Liver (tissue), 9 donors: ENCODE results near the gene THADA. TPM values are rescaled to one million over a fixed set of nuclear protein-coding genes. Genes with fewer than 3 reads are reported as not detected.

Experiments used
- DNase-seq: peaks from one replicate; pipeline ENCODE4 v3.0.0-alpha.2; 2017; ENCODE audit warnings: low spot score
- H3K27ac ChIP-seq, 2 donors: one replicate each; pipeline ENCODE4 v1.7.0; 2013; ENCODE audit warnings: inconsistent platforms in 2 of 2, low read length in 2 of 2, control low read depth in 1 of 2, low read depth in 1 of 2, mild to moderate bottlenecking in 1 of 2
- H3K27me3 ChIP-seq, 4 donors: one replicate each; pipeline versions ENCODE4 v1.6.1 to v1.7.0; 2013; ENCODE audit warnings: low read length in 3 of 4, inconsistent platforms in 1 of 4, mild to moderate bottlenecking in 1 of 4, moderate library complexity in 1 of 4; ENCODE audit not compliant: control insufficient read depth in 4 of 4, insufficient read depth in 4 of 4
- H3K36me3 ChIP-seq, 4 donors: one replicate each; pipeline versions ENCODE4 v1.6.1 to v1.7.0; 2013; ENCODE audit warnings: low read length in 3 of 4, mild to moderate bottlenecking in 3 of 4, low read depth in 1 of 4, moderate library complexity in 1 of 4; ENCODE audit not compliant: control insufficient read depth in 4 of 4, insufficient read depth in 3 of 4
- H3K4me1 ChIP-seq, 4 donors: one replicate each; pipeline versions ENCODE4 v1.6.1 to v1.7.0; 2013; ENCODE audit warnings: low read length in 3 of 4, mild to moderate bottlenecking in 3 of 4, moderate library complexity in 1 of 4; ENCODE audit not compliant: control insufficient read depth in 4 of 4, insufficient read depth in 4 of 4
- H3K4me3 ChIP-seq, 3 donors: one replicate each; pipeline versions ENCODE4 v1.6.1 to v1.7.0; 2013; ENCODE audit warnings: low read length in 3 of 3, control low read depth in 1 of 3, low read depth in 1 of 3, mild to moderate bottlenecking in 1 of 3
- H3K9ac ChIP-seq, 2 donors: one replicate each; pipeline ENCODE4 v1.7.0; 2013; ENCODE audit warnings: low read length in 2 of 2, mild to moderate bottlenecking in 2 of 2, moderate library complexity in 2 of 2, control low read depth in 1 of 2, low read depth in 1 of 2
- H3K9me3 ChIP-seq, 4 donors: one replicate each; pipeline versions ENCODE4 v1.6.1 to v1.7.0; 2013; ENCODE audit warnings: low read length in 3 of 4; ENCODE audit not compliant: control insufficient read depth in 4 of 4
- ATF3 ChIP-seq: IDR thresholded peaks from 2 replicates; pipeline ENCODE4 v1.6.1; 2016; ENCODE audit warnings: antibody characterized with exemption
- CTCF ChIP-seq: fragments of 150-350 bp; IDR thresholded peaks from 2 replicates; pipeline ENCODE4 v1.5.1; 2017; ENCODE audit warnings: improper control_type of control experiment, low read depth, low read length; ENCODE audit not compliant: missing input control
- EGR1 ChIP-seq, 2 donors: IDR thresholded peaks; 2 replicates each; pipeline ENCODE4 v1.6.1; 2016 to 2018; ENCODE audit warnings: antibody characterized with exemption in 2 of 2, low read depth in 2 of 2
- FOXA1 ChIP-seq: IDR thresholded peaks from 2 replicates; pipeline ENCODE4 v1.6.1; 2016; ENCODE audit warnings: antibody characterized with exemption
- FOXA2 ChIP-seq: IDR thresholded peaks from 2 replicates; pipeline ENCODE4 v1.6.1; 2016; ENCODE audit warnings: antibody characterized with exemption
- GABPA ChIP-seq, 2 donors: IDR thresholded peaks in 1 of 2; conservative IDR thresholded peaks in 1 of 2; 2 replicates each; pipeline ENCODE4 v1.6.1; 2016; ENCODE audit warnings: antibody characterized with exemption in 2 of 2, mild to moderate bottlenecking in 1 of 2, moderate library complexity in 1 of 2
- HNF4A ChIP-seq, 2 donors: conservative IDR thresholded peaks; 2 replicates each; pipeline ENCODE4 v1.6.1; 2016; ENCODE audit warnings: antibody characterized with exemption in 2 of 2, mild to moderate bottlenecking in 2 of 2
- HNF4G ChIP-seq: IDR thresholded peaks from 2 replicates; pipeline ENCODE4 v1.6.1; 2016; ENCODE audit warnings: antibody characterized with exemption
- JUND ChIP-seq, 2 donors: IDR thresholded peaks; 2 replicates each; pipeline ENCODE4 v1.6.1; 2016; ENCODE audit warnings: antibody characterized with exemption in 2 of 2
- MAX ChIP-seq: IDR thresholded peaks from 2 replicates; pipeline ENCODE4 v1.6.1; 2016; ENCODE audit warnings: antibody characterized with exemption
- NR2F2 ChIP-seq: IDR thresholded peaks from 2 replicates; pipeline ENCODE4 v1.6.1; 2016; ENCODE audit warnings: antibody characterized with exemption
- RAD21 ChIP-seq, 2 donors: IDR thresholded peaks; 2 replicates each; pipeline ENCODE4 v1.6.1; 2016; ENCODE audit warnings: antibody characterized with exemption in 2 of 2, mild to moderate bottlenecking in 2 of 2
- REST ChIP-seq: IDR thresholded peaks from 2 replicates; pipeline ENCODE4 v1.6.1; 2016; ENCODE audit warnings: antibody characterized with exemption, mild to moderate bottlenecking
- RXRA ChIP-seq, 2 donors: IDR thresholded peaks; 2 replicates each; pipeline ENCODE4 v1.6.1; 2017 to 2018; ENCODE audit warnings: antibody characterized with exemption in 2 of 2, mild to moderate bottlenecking in 1 of 2
- SP1 ChIP-seq: IDR thresholded peaks from 2 replicates; pipeline ENCODE4 v1.6.1; 2018; ENCODE audit warnings: antibody characterized with exemption, mild to moderate bottlenecking
- TAF1 ChIP-seq: conservative IDR thresholded peaks from 2 replicates; pipeline ENCODE4 v1.6.1; 2016; ENCODE audit warnings: antibody characterized with exemption, mild to moderate bottlenecking
- YY1 ChIP-seq: IDR thresholded peaks from 2 replicates; pipeline ENCODE4 v1.6.1; 2016; ENCODE audit warnings: antibody characterized with exemption, mild to moderate bottlenecking
- ZBTB33 ChIP-seq: IDR thresholded peaks from 2 replicates; pipeline ENCODE4 v1.6.1; 2016; ENCODE audit warnings: antibody characterized with exemption
- WGBS: extraction: QIAGEN DNeasy Blood & Tissue Kit; methylation state at CpG from one replicate; pipeline ENCODE4 v1.1.7; 2013; 5-methylcytosine and 5-hydroxymethylcytosine counted together
- polyA plus RNA-seq, 2 donors: library from polyadenylated mRNA; stranded (reverse) in 1 of 2; unstranded in 1 of 2; fragments of 200-250 nt in 1 of 2; fragments of >200 nt in 1 of 2; fragmentation: Nextera tagmentation in 1 of 2; extraction: Ambion mirVana in 1 of 2; gene quantifications; one replicate each; pipeline versions ENCODE4 v1.2.1 to v1.2.3, GENCODE V29; 2013 to 2015
- total RNA-seq, 2 donors: library from RNA; depleted of rRNA; stranded (reverse); fragments of >200 nt; gene quantifications; one replicate each; pipeline ENCODE4 v1.2.3, GENCODE V29; 2014
- donor health status: healthy.
- donor health status: healthy.
- donor health status: healthy.
- donor health status: healthy.
- donor health status: healthy.

THADA gene
- total and polyA plus RNA-seq, 4 donors = 12.0 to 37.2 (median 22.3) TPM

- TF ChIP-seq CTCF (no peak), HNF4G (no peak)
Measured at GRCh38 chr2:43513216-43513615, 82.6 kb downstream of the THADA start (continued).

- H3K4me3 ChIP-seq = no peak overlapping the region
- H3K27me3 ChIP-seq = no peaks in the 10 kb centered on the region
- DNase-seq = no peak
- TF ChIP-seq HNF4A (conservative IDR thresholded peaks at IDR 0.05) (no peak), EGR1 (IDR thresholded peaks at IDR 0.05; ENCODE audit: low read depth in 2 of 2) (no peak), YY1 (no peak), NR2F2 (no peak), ZBTB33 (no peak)
- no peak overlapping the region for H3K9ac ChIP-seq
- no peaks in the 10 kb centered on the region for H3K9me3 ChIP-seq
- 96% methylated on average over 3 of the region's 3 CpGs for WGBS
- no peak overlapping the region for H3K27ac ChIP-seq
- H3K36me3 ChIP-seq = peaks cover 0 to 2% (median 0%) of the 10 kb centered on the region in 4 donors
- peaks cover 0 to 7% (median 5%) of the 10 kb centered on the region in 4 donors for H3K4me1 ChIP-seq
Measured at GRCh38 chr2:43511199-43511598, 84.6 kb downstream of the THADA start.

- Histone ChIP-seq H3K9ac (no peak overlapping the region), H3K27ac (no peak overlapping the region), H3K9me3 (no peaks in the 10 kb centered on the region), H3K4me3 (no peak overlapping the region), H3K4me1 (no peaks in the 10 kb centered on the region), H3K36me3 (peaks cover 0 to 4% (median 1%) of the 10 kb centered on the region in 4 donors), H3K27me3 (no peaks in the 10 kb centered on the region)
- DNase-seq = no peak
- no peak for TF ChIP-seq GABPA (IDR thresholded peaks at IDR 0.05 in 1 of 2, conservative IDR thresholded peaks at IDR 0.05 in 1 of 2)
- TF ChIP-seq CTCF = no peak
- no peak for TF ChIP-seq YY1
- TF ChIP-seq MAX = no peak
- TF ChIP-seq FOXA1 = no peak
- no peak for TF ChIP-seq JUND (IDR thresholded peaks at IDR 0.05)
- TF ChIP-seq ZBTB33 = no peak
- no peak for TF ChIP-seq RAD21 (IDR thresholded peaks at IDR 0.05)
- no peak for TF ChIP-seq REST
- TF ChIP-seq HNF4A (conservative IDR thresholded peaks at IDR 0.05) = no peak
- no peak for TF ChIP-seq SP1
- no peak for TF ChIP-seq EGR1 (IDR thresholded peaks at IDR 0.05; ENCODE audit: low read depth in 2 of 2)
- no peak for TF ChIP-seq ATF3
- no peak for TF ChIP-seq HNF4G
- no peak for TF ChIP-seq NR2F2
- TF ChIP-seq TAF1 = no peak
- no peak for TF ChIP-seq RXRA (IDR thresholded peaks at IDR 0.05)
- TF ChIP-seq FOXA2 = no peak
- WGBS = 74% methylated on average over 3 of the region's 3 CpGs
Measured at GRCh38 chr2:43509886-43510285, 86.0 kb downstream of the THADA start.
